Measurements from ENCODE around the gene IQCN. TPM values are rescaled to one million over a fixed set of nuclear protein-coding genes. Genes with fewer than 3 reads are reported as not detected.

Gene IQCN
- total and polyA plus RNA-seq, 4 donors, result 0.19 to 2.4 (median 0.53) TPM

DNA sequence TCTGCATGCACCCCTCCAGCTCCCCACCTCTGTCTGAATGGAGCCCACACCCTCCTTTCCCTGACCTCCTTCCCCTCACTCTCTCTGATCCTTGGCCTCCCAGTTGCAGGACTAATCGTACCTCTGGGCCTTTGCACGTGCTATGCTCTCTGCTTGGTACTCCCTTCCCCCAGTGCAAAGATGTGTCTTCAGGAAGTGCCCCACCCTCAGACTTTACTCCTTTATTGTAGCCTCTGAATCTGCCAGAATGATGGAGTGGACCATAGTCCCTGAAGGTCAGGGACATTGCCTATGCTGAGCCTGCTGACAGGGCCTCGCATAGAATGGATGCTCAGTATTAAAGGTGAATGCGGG lies 8.5 kb upstream of the IQCN start:
- Histone ChIP-seq H3K9ac (ENCODE audit: low read depth in 1 of 2, low read length in 2 of 2) (peak overlapping the region; percentile 39 to 88), H3K27ac (ENCODE audit: low read depth in 1 of 2, low read length in 2 of 2) (peak overlapping the region; percentile 92 to 93), H3K4me1 (ENCODE audit: control insufficient read depth in 4 of 4, insufficient read depth in 4 of 4, low read length in 3 of 4) (peaks cover 5 to 28% (median 19%) of the 10 kb centered on the region in 4 donors), H3K36me3 (ENCODE audit: control insufficient read depth in 4 of 4, insufficient read depth in 3 of 4, low read depth in 1 of 4, low read length in 3 of 4) (peaks cover 0 to 4% (median 1%) of the 10 kb centered on the region in 4 donors), H3K4me3 (ENCODE audit: low read depth in 1 of 3, low read length in 3 of 3) (peak overlapping the region in 1 of 3 donors; percentile 8), H3K9me3 (ENCODE audit: control insufficient read depth in 4 of 4, low read length in 3 of 4) (no peaks in the 10 kb centered on the region), H3K27me3 (ENCODE audit: control insufficient read depth in 4 of 4, insufficient read depth in 4 of 4, low read length in 3 of 4) (no peaks in the 10 kb centered on the region)
- DNase-seq (ENCODE audit: low spot score), result no peak
- 57% methylated on average over 4 of the region's 4 CpGs for WGBS
- TF ChIP-seq TAF1 (conservative IDR thresholded peaks at IDR 0.05) (no peak), HNF4G (IDR thresholded peaks at IDR 0.05) (no peak), SP1 (IDR thresholded peaks at IDR 0.05) (no peak), HNF4A (conservative IDR thresholded peaks at IDR 0.05) (peak in 1 of 2 donors; percentile 19), RXRA (IDR thresholded peaks at IDR 0.05) (no peak), RAD21 (IDR thresholded peaks at IDR 0.05) (no peak), NR2F2 (IDR thresholded peaks at IDR 0.05) (no peak)
- TF ChIP-seq, protein P1, sequence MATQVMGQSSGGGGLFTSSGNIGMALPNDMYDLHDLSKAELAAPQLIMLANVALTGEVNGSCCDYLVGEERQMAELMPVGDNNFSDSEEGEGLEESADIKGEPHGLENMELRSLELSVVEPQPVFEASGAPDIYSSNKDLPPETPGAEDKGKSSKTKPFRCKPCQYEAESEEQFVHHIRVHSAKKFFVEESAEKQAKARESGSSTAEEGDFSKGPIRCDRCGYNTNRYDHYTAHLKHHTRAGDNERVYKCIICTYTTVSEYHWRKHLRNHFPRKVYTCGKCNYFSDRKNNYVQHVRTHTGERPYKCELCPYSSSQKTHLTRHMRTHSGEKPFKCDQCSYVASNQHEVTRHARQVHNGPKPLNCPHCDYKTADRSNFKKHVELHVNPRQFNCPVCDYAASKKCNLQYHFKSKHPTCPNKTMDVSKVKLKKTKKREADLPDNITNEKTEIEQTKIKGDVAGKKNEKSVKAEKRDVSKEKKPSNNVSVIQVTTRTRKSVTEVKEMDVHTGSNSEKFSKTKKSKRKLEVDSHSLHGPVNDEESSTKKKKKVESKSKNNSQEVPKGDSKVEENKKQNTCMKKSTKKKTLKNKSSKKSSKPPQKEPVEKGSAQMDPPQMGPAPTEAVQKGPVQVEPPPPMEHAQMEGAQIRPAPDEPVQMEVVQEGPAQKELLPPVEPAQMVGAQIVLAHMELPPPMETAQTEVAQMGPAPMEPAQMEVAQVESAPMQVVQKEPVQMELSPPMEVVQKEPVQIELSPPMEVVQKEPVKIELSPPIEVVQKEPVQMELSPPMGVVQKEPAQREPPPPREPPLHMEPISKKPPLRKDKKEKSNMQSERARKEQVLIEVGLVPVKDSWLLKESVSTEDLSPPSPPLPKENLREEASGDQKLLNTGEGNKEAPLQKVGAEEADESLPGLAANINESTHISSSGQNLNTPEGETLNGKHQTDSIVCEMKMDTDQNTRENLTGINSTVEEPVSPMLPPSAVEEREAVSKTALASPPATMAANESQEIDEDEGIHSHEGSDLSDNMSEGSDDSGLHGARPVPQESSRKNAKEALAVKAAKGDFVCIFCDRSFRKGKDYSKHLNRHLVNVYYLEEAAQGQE (IDR thresholded peaks at IDR 0.05), result no peak

DNA sequence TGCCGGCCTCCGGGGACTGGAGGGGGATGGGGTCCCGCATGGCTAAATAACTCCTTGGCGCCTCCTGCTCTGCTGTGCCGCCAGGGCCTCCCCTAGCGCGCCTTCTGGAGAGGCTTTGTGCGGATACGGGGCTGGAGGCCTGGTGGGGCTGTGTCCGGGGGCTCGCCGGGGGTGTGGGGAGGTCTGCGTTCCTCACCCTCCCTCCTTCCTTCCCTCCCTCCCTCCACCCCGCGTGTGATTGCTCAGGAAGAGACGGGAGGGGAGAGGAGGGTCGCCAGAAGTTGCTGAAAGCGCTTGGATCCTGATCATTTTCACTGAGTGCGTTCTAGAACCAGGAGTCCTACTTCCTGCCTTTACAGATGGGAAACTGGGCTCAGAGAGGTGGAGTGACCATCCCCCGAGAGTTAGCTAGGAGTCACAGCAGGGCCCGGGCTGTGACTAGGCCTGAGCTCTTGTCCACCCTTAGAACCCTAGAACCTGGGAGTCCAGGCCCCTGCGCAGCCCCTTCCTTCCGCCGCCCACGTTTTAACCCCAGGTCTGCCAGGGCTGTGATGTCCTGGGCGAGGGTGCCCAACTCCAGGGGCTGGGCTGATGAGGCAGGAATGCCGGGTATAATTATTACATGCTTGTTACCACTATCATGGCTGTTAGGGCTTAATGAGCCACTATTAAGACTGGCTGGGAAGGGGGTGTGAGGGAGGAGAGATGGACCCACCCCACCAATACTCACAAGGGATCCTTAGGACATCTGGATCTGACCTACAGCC lies 8.0 kb upstream of the IQCN start:
- peak overlapping the region; percentile 7 to 33 (median 8) for H3K4me3 ChIP-seq (ENCODE audit: low read depth in 1 of 3, low read length in 3 of 3)
- TF ChIP-seq YY1 (IDR thresholded peaks at IDR 0.05), result peak; percentile 50
- no peak for TF ChIP-seq FOXA1 (IDR thresholded peaks at IDR 0.05)
- TF ChIP-seq, protein P2, sequence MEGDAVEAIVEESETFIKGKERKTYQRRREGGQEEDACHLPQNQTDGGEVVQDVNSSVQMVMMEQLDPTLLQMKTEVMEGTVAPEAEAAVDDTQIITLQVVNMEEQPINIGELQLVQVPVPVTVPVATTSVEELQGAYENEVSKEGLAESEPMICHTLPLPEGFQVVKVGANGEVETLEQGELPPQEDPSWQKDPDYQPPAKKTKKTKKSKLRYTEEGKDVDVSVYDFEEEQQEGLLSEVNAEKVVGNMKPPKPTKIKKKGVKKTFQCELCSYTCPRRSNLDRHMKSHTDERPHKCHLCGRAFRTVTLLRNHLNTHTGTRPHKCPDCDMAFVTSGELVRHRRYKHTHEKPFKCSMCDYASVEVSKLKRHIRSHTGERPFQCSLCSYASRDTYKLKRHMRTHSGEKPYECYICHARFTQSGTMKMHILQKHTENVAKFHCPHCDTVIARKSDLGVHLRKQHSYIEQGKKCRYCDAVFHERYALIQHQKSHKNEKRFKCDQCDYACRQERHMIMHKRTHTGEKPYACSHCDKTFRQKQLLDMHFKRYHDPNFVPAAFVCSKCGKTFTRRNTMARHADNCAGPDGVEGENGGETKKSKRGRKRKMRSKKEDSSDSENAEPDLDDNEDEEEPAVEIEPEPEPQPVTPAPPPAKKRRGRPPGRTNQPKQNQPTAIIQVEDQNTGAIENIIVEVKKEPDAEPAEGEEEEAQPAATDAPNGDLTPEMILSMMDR (IDR thresholded peaks at IDR 0.05; ENCODE audit: low read depth, low read length, missing input control), result no peak
- no peak for TF ChIP-seq RXRA (IDR thresholded peaks at IDR 0.05)
- no peak for TF ChIP-seq JUND (IDR thresholded peaks at IDR 0.05)
- TF ChIP-seq, protein P3, sequence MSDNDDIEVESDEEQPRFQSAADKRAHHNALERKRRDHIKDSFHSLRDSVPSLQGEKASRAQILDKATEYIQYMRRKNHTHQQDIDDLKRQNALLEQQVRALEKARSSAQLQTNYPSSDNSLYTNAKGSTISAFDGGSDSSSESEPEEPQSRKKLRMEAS (IDR thresholded peaks at IDR 0.05), result no peak
- TF ChIP-seq, protein P1 (IDR thresholded peaks at IDR 0.05), result peak; percentile 69
- no peak for TF ChIP-seq TAF1 (conservative IDR thresholded peaks at IDR 0.05)
- peak; percentile 11 to 43 for TF ChIP-seq EGR1 (IDR thresholded peaks at IDR 0.05; ENCODE audit: low read depth in 2 of 2)
- TF ChIP-seq, protein P4, sequence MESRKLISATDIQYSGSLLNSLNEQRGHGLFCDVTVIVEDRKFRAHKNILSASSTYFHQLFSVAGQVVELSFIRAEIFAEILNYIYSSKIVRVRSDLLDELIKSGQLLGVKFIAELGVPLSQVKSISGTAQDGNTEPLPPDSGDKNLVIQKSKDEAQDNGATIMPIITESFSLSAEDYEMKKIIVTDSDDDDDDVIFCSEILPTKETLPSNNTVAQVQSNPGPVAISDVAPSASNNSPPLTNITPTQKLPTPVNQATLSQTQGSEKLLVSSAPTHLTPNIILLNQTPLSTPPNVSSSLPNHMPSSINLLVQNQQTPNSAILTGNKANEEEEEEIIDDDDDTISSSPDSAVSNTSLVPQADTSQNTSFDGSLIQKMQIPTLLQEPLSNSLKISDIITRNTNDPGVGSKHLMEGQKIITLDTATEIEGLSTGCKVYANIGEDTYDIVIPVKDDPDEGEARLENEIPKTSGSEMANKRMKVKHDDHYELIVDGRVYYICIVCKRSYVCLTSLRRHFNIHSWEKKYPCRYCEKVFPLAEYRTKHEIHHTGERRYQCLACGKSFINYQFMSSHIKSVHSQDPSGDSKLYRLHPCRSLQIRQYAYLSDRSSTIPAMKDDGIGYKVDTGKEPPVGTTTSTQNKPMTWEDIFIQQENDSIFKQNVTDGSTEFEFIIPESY (IDR thresholded peaks at IDR 0.05), result no peak
- no peak for TF ChIP-seq HNF4G (IDR thresholded peaks at IDR 0.05)
- TF ChIP-seq, protein P5, sequence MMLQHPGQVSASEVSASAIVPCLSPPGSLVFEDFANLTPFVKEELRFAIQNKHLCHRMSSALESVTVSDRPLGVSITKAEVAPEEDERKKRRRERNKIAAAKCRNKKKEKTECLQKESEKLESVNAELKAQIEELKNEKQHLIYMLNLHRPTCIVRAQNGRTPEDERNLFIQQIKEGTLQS (IDR thresholded peaks at IDR 0.05), result no peak
- peak; percentile 24 to 52 for TF ChIP-seq RAD21 (IDR thresholded peaks at IDR 0.05)
- TF ChIP-seq SP1 (IDR thresholded peaks at IDR 0.05), result peak; percentile 4
- peak; percentile 7 for TF ChIP-seq NR2F2 (IDR thresholded peaks at IDR 0.05)
- TF ChIP-seq FOXA2 (IDR thresholded peaks at IDR 0.05), result no peak
- TF ChIP-seq GABPA (IDR thresholded peaks at IDR 0.05 in 1 of 2, conservative IDR thresholded peaks at IDR 0.05 in 1 of 2), result no peak
- TF ChIP-seq HNF4A (conservative IDR thresholded peaks at IDR 0.05), result no peak
- peaks cover 0 to 4% (median 1%) of the 10 kb centered on the region in 4 donors for H3K36me3 ChIP-seq (ENCODE audit: control insufficient read depth in 4 of 4, insufficient read depth in 3 of 4, low read depth in 1 of 4, low read length in 3 of 4)
- H3K9ac ChIP-seq (ENCODE audit: low read depth in 1 of 2, low read length in 2 of 2), result peak overlapping the region; percentile 39 to 88
- no peaks in the 10 kb centered on the region for H3K27me3 ChIP-seq (ENCODE audit: control insufficient read depth in 4 of 4, insufficient read depth in 4 of 4, low read length in 3 of 4)
- peaks cover 5 to 29% (median 21%) of the 10 kb centered on the region in 4 donors for H3K4me1 ChIP-seq (ENCODE audit: control insufficient read depth in 4 of 4, insufficient read depth in 4 of 4, low read length in 3 of 4)
- no peaks in the 10 kb centered on the region for H3K9me3 ChIP-seq (ENCODE audit: control insufficient read depth in 4 of 4, low read length in 3 of 4)
- no peak for DNase-seq (ENCODE audit: low spot score)
- H3K27ac ChIP-seq (ENCODE audit: low read depth in 1 of 2, low read length in 2 of 2), result peak overlapping the region; percentile 92 to 93
- WGBS, result 6% methylated on average over 27 of the region's 27 CpGs
